ENCODE measurements around the gene ABI1.
"Not testable (repeated sequence)": the region's sequence is repeated elsewhere in the genome, so short reads cannot be mapped to it uniquely, and the experiment has no call there.

The ABI1 gene

DNA sequence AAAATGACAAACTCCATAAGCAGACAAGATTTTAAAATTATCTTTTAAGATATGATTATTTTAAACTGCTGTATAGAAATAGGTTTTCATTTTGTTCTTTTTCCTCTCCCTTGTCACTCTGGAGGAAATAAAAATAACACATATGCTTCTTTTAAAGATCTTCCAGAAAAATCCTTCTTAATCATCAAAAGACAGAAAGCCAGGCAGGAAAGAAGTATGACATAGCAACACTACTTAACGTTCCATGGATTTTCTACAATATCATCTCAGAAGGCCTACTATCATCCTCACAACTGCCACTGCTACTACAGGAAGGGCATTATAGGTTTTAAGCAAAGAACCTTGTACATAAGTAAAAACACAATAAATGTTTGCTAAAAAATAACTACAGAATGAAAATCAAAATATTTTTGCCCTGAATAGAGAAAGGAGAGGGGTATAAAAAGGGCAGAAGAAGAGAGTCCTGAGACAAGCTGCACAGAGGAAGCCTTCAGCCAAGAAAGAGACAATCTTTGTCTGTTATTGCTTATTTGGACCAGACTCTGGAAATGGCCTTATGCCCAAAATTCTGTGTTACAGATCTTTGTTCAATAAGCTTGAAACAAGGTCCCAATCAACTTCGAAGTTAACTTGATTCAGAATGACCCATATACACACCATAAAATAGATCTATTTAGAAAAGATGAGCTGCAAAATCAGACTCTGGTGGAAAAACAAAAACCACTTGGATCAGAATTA is 67.8 kb downstream of the ABI1 start:
- Histone ChIP-seq H3K36me3 (ENCODE audit: control insufficient read depth, insufficient read depth, low read length) (no peaks in the 10 kb centered on the region), H3K27me3 (replicated peaks; ENCODE audit: control insufficient read depth, insufficient read depth, low read length) (no peaks in the 10 kb centered on the region)
- TF ChIP-seq, protein P1, sequence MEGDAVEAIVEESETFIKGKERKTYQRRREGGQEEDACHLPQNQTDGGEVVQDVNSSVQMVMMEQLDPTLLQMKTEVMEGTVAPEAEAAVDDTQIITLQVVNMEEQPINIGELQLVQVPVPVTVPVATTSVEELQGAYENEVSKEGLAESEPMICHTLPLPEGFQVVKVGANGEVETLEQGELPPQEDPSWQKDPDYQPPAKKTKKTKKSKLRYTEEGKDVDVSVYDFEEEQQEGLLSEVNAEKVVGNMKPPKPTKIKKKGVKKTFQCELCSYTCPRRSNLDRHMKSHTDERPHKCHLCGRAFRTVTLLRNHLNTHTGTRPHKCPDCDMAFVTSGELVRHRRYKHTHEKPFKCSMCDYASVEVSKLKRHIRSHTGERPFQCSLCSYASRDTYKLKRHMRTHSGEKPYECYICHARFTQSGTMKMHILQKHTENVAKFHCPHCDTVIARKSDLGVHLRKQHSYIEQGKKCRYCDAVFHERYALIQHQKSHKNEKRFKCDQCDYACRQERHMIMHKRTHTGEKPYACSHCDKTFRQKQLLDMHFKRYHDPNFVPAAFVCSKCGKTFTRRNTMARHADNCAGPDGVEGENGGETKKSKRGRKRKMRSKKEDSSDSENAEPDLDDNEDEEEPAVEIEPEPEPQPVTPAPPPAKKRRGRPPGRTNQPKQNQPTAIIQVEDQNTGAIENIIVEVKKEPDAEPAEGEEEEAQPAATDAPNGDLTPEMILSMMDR (IDR thresholded peaks at IDR 0.05; ENCODE audit: insufficient read depth, low read length, poor library complexity, severe bottlenecking): no peak

DNA sequence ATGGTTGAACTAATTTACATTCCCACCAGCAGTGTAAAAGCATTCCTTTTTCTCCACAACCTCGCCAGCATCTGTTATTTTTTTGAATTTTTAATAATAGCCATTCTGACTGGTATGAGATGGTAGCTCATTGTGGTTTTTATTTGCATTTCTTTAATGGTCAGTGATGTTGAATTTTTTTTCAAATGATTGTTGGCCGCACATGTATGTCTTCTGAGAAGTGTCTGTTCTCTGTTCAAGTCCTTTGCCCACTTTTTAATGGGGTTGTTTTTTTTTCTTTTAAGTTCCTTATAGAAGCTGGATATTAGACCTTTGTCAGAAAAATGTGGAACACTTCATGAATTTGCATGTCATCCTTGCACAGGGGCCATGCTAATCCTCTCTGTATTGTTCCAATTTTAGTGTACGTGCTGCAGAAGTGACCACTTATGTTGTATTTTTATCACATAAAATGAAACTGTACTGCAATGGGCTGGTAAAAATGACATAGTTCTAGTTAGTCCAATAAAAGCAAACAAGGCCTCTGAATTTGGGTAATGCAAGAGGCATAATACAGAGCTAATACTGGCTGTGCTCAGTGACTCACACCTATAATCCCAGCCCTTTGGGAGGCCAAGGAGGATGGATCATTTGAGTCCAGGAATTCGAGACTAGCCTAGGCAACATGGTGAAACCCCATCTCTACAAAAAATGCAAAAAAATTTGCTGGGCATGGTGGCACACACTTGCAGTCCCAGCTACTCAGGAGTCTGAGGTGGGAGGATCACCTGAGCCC is 70.3 kb downstream of the ABI1 start:
- TF ChIP-seq, protein P1 (IDR thresholded peaks at IDR 0.05; ENCODE audit: insufficient read depth, low read length, poor library complexity, severe bottlenecking): no peak
- peaks cover 1% of the 10 kb centered on the region for H3K36me3 ChIP-seq (ENCODE audit: control insufficient read depth, insufficient read depth, low read length)
- no peak overlapping the region for H3K4me3 ChIP-seq (replicated peaks; ENCODE audit: low read depth, low read length)
- no peak for DNase-seq (ENCODE audit: extremely low read depth, insufficient read length)
- H3K27me3 ChIP-seq (replicated peaks; ENCODE audit: control insufficient read depth, insufficient read depth, low read length): no peaks in the 10 kb centered on the region

More for the DNA sequence above, 67.8 kb downstream of the ABI1 start:
- DNase-seq (ENCODE audit: extremely low read depth, insufficient read length): no peak
- H3K4me3 ChIP-seq (replicated peaks; ENCODE audit: low read depth, low read length): no peak overlapping the region

DNA sequence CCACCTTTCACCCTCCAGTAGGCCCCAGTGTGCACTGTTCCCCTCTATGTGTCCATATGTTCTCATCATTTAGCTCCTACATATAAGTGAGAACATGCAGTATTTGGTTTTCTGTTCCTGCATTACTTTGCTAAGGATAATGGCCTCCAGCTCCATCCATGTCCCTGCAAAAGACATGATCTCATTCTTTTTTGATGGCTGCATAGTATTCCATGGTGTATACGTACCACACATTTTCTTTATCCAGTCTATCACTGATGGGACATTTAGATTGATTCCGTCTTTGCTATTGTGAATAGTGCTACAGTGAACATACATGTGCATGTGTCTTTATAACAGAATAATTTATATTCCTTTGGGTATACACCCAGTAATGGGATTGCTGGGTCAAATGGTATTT is 71.0 kb downstream of the ABI1 start:
- H3K4me3 ChIP-seq (replicated peaks; ENCODE audit: low read depth, low read length); DNase-seq (ENCODE audit: extremely low read depth, insufficient read length); H3K27me3 ChIP-seq (replicated peaks; ENCODE audit: control insufficient read depth, insufficient read depth, low read length); H3K36me3 ChIP-seq (ENCODE audit: control insufficient read depth, insufficient read depth, low read length): not testable (repeated sequence)

DNA sequence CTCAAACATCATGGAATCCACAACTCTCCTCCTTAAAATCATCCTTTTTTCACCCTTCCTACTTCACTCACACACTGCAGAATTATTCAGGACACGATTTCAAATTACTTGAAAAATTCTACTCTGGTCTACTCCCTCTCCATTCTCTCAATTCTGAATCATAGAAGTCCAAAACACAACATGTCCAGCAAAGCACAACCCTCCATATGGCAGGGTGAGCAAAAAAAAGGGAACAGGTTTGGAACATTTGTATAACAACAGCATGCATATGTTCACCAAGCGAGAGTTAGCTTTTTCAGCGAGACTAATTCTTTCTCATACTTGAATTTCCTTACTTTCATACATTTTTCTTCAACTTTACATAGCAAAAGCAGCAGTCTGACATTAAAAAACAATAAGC is 73.4 kb downstream of the ABI1 start:
- H3K27me3 ChIP-seq (replicated peaks; ENCODE audit: control insufficient read depth, insufficient read depth, low read length): no peaks in the 10 kb centered on the region
- DNase-seq (ENCODE audit: extremely low read depth, insufficient read length): no peak
- no peak overlapping the region for H3K4me3 ChIP-seq (replicated peaks; ENCODE audit: low read depth, low read length)
- H3K36me3 ChIP-seq (ENCODE audit: control insufficient read depth, insufficient read depth, low read length): peaks cover 1% of the 10 kb centered on the region
- TF ChIP-seq, protein P1 (IDR thresholded peaks at IDR 0.05; ENCODE audit: insufficient read depth, low read length, poor library complexity, severe bottlenecking): no peak

DNA sequence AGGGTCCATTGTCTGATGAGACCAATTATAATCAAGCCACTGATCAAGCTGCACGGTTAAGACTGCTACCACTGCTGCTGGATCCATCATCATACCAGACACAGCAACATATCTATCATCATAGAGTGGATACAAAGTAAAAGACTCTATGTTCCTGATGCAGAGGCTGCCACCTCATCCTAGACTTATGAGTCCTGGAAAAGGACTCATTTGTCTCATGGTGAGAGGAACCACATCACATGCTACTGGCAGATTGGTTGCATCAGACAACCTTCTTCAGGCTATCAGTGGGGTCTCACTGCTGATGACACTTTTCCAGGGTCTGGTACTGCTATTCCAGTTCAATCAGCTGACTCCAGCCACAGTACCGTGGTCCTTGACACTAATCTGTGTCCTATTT is 79.0 kb downstream of the ABI1 start:
- no peaks in the 10 kb centered on the region for H3K27me3 ChIP-seq (replicated peaks; ENCODE audit: control insufficient read depth, insufficient read depth, low read length)
- DNase-seq (ENCODE audit: extremely low read depth, insufficient read length): no peak
- peaks cover 1% of the 10 kb centered on the region for H3K36me3 ChIP-seq (ENCODE audit: control insufficient read depth, insufficient read depth, low read length)
- H3K4me3 ChIP-seq (replicated peaks; ENCODE audit: low read depth, low read length): no peak overlapping the region
- TF ChIP-seq, protein P1 (IDR thresholded peaks at IDR 0.05; ENCODE audit: insufficient read depth, low read length, poor library complexity, severe bottlenecking): no peak
